GM12878 (cell line): ENCODE results near the gene JADE3.

Source experiments
- GABPA ChIP-seq: IDR thresholded peaks from 2 replicates; pipeline ENCODE4 v1.6.1; 2014; ENCODE audit warnings: antibody characterized with exemption, low read depth, mild to moderate bottlenecking, inconsistent platforms
- POLR2AphosphoS5 ChIP-seq: IDR thresholded peaks from 2 replicates; pipeline ENCODE4 v1.6.1; 2011; ENCODE audit warnings: mild to moderate bottlenecking, low read length, inconsistent platforms
- SMARCA5 ChIP-seq: fragments of 450-650 bp; IDR thresholded peaks from 2 replicates; pipeline ENCODE4 v1.6.1; 2017; ENCODE audit warnings: mild to moderate bottlenecking
- TCF12 ChIP-seq: IDR thresholded peaks from 2 replicates; pipeline ENCODE4 v1.6.1; 2011; ENCODE audit warnings: low read depth, mild to moderate bottlenecking, low read length
- ZBED1 ChIP-seq: IDR thresholded peaks from 2 replicates; pipeline ENCODE4 v1.6.1; 2016; ENCODE audit warnings: borderline replicate concordance
- ZSCAN29 ChIP-seq: fragments of 450-650 bp; IDR thresholded peaks from 2 replicates; pipeline ENCODE4 v1.6.1; 2017; ENCODE audit warnings: mild to moderate bottlenecking, moderate library complexity
- TF ChIP-seq, protein P1 (sequence below): IDR thresholded peaks from 2 replicates; pipeline ENCODE4 v1.6.1; 2011; ENCODE audit warnings: borderline replicate concordance, low read depth, mild to moderate bottlenecking, moderate library complexity, low read length; ENCODE audit not compliant: insufficient read depth, poor library complexity, severe bottlenecking
- TF ChIP-seq, protein P2 (sequence below): IDR thresholded peaks from 2 replicates; pipeline ENCODE4 v1.6.1; 2012; ENCODE audit warnings: low read length, inconsistent platforms
- TF ChIP-seq, protein P3 (sequence below), 3 experiments: IDR thresholded peaks in 2 of 3; conservative IDR thresholded peaks in 1 of 3; 2 replicates each; pipeline ENCODE4 v1.5.1; 2011; ENCODE audit warnings: low read depth in 3 of 3, low read length in 3 of 3, mild to moderate bottlenecking in 3 of 3, control low read depth in 2 of 3, moderate library complexity in 2 of 3, inconsistent platforms in 1 of 3, mixed read lengths in 1 of 3; ENCODE audit not compliant: control insufficient read depth in 2 of 3, insufficient read depth in 1 of 3; ENCODE audit errors: extremely low read depth in 1 of 3

DNA sequence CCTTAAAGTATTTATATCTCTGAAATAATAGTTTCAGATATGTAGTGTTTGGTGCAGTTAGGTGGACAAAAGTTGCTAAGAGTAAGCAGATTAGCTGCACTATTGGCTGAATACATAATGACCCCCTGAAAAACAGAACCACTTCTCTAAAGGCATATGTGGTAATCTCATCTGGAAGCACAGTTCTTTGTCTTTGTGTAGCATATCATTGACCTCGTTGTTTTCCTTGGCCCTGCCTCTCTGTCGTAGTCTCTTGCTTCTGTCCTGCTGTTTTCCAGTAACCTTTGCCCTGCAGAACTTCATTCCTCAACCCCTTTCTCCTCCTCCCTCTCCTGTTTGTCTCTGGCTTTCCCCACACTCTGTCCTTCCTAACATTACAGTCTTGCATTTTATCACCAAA lies 41.4 kb downstream of the JADE3 start:
- no peak for TF ChIP-seq ZBED1
- TF ChIP-seq, protein P1, sequence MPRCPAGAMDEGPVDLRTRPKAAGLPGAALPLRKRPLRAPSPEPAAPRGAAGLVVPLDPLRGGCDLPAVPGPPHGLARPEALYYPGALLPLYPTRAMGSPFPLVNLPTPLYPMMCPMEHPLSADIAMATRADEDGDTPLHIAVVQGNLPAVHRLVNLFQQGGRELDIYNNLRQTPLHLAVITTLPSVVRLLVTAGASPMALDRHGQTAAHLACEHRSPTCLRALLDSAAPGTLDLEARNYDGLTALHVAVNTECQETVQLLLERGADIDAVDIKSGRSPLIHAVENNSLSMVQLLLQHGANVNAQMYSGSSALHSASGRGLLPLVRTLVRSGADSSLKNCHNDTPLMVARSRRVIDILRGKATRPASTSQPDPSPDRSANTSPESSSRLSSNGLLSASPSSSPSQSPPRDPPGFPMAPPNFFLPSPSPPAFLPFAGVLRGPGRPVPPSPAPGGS, result no peak
- TF ChIP-seq SMARCA5, result no peak
- no peak for TF ChIP-seq GABPA
- TF ChIP-seq, protein P2, sequence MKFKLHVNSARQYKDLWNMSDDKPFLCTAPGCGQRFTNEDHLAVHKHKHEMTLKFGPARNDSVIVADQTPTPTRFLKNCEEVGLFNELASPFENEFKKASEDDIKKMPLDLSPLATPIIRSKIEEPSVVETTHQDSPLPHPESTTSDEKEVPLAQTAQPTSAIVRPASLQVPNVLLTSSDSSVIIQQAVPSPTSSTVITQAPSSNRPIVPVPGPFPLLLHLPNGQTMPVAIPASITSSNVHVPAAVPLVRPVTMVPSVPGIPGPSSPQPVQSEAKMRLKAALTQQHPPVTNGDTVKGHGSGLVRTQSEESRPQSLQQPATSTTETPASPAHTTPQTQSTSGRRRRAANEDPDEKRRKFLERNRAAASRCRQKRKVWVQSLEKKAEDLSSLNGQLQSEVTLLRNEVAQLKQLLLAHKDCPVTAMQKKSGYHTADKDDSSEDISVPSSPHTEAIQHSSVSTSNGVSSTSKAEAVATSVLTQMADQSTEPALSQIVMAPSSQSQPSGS, result no peak
- TF ChIP-seq POLR2AphosphoS5, result no peak
- TF ChIP-seq TCF12, result no peak
- no peak for TF ChIP-seq ZSCAN29
- TF ChIP-seq, protein P3, sequence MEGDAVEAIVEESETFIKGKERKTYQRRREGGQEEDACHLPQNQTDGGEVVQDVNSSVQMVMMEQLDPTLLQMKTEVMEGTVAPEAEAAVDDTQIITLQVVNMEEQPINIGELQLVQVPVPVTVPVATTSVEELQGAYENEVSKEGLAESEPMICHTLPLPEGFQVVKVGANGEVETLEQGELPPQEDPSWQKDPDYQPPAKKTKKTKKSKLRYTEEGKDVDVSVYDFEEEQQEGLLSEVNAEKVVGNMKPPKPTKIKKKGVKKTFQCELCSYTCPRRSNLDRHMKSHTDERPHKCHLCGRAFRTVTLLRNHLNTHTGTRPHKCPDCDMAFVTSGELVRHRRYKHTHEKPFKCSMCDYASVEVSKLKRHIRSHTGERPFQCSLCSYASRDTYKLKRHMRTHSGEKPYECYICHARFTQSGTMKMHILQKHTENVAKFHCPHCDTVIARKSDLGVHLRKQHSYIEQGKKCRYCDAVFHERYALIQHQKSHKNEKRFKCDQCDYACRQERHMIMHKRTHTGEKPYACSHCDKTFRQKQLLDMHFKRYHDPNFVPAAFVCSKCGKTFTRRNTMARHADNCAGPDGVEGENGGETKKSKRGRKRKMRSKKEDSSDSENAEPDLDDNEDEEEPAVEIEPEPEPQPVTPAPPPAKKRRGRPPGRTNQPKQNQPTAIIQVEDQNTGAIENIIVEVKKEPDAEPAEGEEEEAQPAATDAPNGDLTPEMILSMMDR (IDR thresholded peaks at IDR 0.05 in 2 of 3, conservative IDR thresholded peaks at IDR 0.05 in 1 of 3; ENCODE audit: control insufficient read depth in 2 of 3, extremely low read depth in 1 of 3, insufficient read depth in 1 of 3, low read depth in 3 of 3, low read length in 3 of 3), result no peak
